Adrenal gland (tissue), 5 donors: ENCODE data around the gene TMEM101.

Experiments used
- CTCF ChIP-seq, 6 experiments: fragments of 450-650 bp in 4 of 6; fragments of 200-600 bp in 2 of 6; sonication (generic) in 1 of 6; IDR thresholded peaks; 1 replicate in 5 of 6; 2 replicates in 1 of 6; pipeline versions ENCODE4 v1.5.1 to v1.8.0; 2016 to 2021; ENCODE audit warnings: antibody characterized with exemption in 6 of 6, mild to moderate bottlenecking in 2 of 6, moderate library complexity in 1 of 6
- POLR2A ChIP-seq, 2 donors: fragments of 450-650 bp; IDR thresholded peaks; one replicate each; pipeline ENCODE4 v1.6.1; 2017; ENCODE audit warnings: antibody characterized with exemption in 2 of 2, mild to moderate bottlenecking in 2 of 2, moderate library complexity in 1 of 2
- donor health status: DM: no; HTN: no; CAD: no.

GRCh38 chr17:43983196-43983514 lies 31.6 kb downstream of the TMEM101 start:
- TF ChIP-seq CTCF (IDR thresholded peaks at IDR 0.05) (no peak), POLR2A (IDR thresholded peaks at IDR 0.05) (no peak)
